HepG2 (cell line): Measurements from ENCODE around the gene ANKS1B. TPM values are rescaled to one million over a fixed set of nuclear protein-coding genes. Genes with fewer than 3 reads are reported as not detected.

ENCODE experiments used
- ATAC-seq: fragments of 200-7000 bp; cut with Tn5 transposase; 3 replicates; pipeline ENCODE4 v1.9.1; 2020; ENCODE audit warnings: mild to moderate bottlenecking, moderate library complexity
- BruUV-seq: library from RNA; stranded (reverse); fragments of 400-500 nt; replicated peaks from 2 replicates; lab custom pipeline; 2021; lab: Mats Ljungman, UMichigan
- CTCF ChIA-PET: fragments of 300-600 bp; formaldehyde crosslinking; extraction: SDS; loops from one replicate; lab custom pipeline; 2021; ENCODE audit warnings: low total read pairs, inconsistent platforms, low intra/inter-chr PET ratio; lab: Yijun Ruan, JAX
- POLR2A ChIA-PET: fragments of 350-600 bp; sonication (Branson Sonifier 250); formaldehyde crosslinking; loops from one replicate; lab custom pipeline; 2020; ENCODE audit warnings: antibody characterized with exemption, inconsistent platforms; lab: Yijun Ruan, JAX
- DNase-seq: peaks from one replicate; pipeline ENCODE4 v3.0.0-alpha.2; 2015; ENCODE audit warnings: low spot score
- FAIRE-seq: peaks from 3 replicates; lab custom pipeline; 2011; peaks lifted over from hg19 to GRCh38; lab: Jason Lieb, UNC
- H2AFZ ChIP-seq: one replicate; pipeline ENCODE4 v1.6.1; 2011; ENCODE audit warnings: low read length, inconsistent platforms
- H3K27ac ChIP-seq: fragments of 300-600 bp; 3 replicates; pipeline ENCODE4 v1.8.0; 2011; ENCODE audit warnings: mixed run types, mild to moderate bottlenecking, mixed read lengths, low read length, inconsistent platforms; ENCODE audit not compliant: insufficient read depth; ENCODE audit errors: extremely low read length
- H3K27me3 ChIP-seq, 2 experiments: fragments of 200-600 bp in 1 of 2; 2 replicates in 1 of 2; 3 replicates in 1 of 2; pipeline versions ENCODE4 v1.6.0 to v1.8.0; 2011; ENCODE audit warnings: low read length in 2 of 2, mild to moderate bottlenecking in 2 of 2, moderate library complexity in 2 of 2, inconsistent platforms in 1 of 2; ENCODE audit not compliant: insufficient read depth in 2 of 2, control insufficient read depth in 1 of 2
- H3K36me3 ChIP-seq, 2 experiments: fragments of 200-600 bp in 1 of 2; replicated peaks in 1 of 2; 2 replicates in 1 of 2; 3 replicates in 1 of 2; pipeline versions ENCODE4 v1.5.1 to v1.8.0; 2011; ENCODE audit warnings: low read length in 2 of 2, inconsistent platforms in 1 of 2; ENCODE audit not compliant: insufficient read depth in 2 of 2, control insufficient read depth in 1 of 2
- H3K4me1 ChIP-seq: 2 replicates; pipeline ENCODE4 v1.5.1; 2012; ENCODE audit warnings: low read length, inconsistent platforms; ENCODE audit not compliant: insufficient read depth
- H3K4me2 ChIP-seq: 2 replicates; pipeline ENCODE4 v1.6.0; 2011; ENCODE audit warnings: low read depth, low read length, inconsistent platforms
- H3K4me3 ChIP-seq, 3 experiments: fragments of 200-600 bp in 1 of 3; sonication (generic), shearing (Covaris generic) in 1 of 3; replicated peaks in 1 of 3; 2 replicates each; pipeline ENCODE4 v1.5.1; 2011 to 2016; ENCODE audit warnings: low read length in 3 of 3, inconsistent platforms in 2 of 3, low read depth in 2 of 3, mild to moderate bottlenecking in 2 of 3, control low read depth in 1 of 3, mixed read lengths in 1 of 3; ENCODE audit not compliant: insufficient read depth in 1 of 3
- H3K79me2 ChIP-seq: one replicate; pipeline ENCODE4 v1.6.1; 2011; ENCODE audit warnings: low read length, inconsistent platforms; ENCODE audit not compliant: insufficient read depth
- H3K9ac ChIP-seq: 2 replicates; pipeline ENCODE4 v1.6.0; 2011; ENCODE audit warnings: mild to moderate bottlenecking, low read depth, low read length, inconsistent platforms; ENCODE audit not compliant: insufficient read depth
- H3K9me3 ChIP-seq: 2 replicates; pipeline ENCODE4 v1.5.1; 2012; ENCODE audit warnings: mild to moderate bottlenecking, low read length
- H4K20me1 ChIP-seq: 2 replicates; pipeline ENCODE4 v1.6.0; 2011; ENCODE audit warnings: inconsistent platforms, mild to moderate bottlenecking, low read length, moderate library complexity; ENCODE audit not compliant: insufficient read depth
- GATA4 ChIP-seq: sonication (generic); IDR thresholded peaks from 2 replicates; pipeline ENCODE4 v1.6.1; 2016; ENCODE audit warnings: antibody characterized with exemption, low read depth, borderline replicate concordance
- NFYB ChIP-seq: sonication (generic); formaldehyde crosslinking; IDR thresholded peaks from 2 replicates; pipeline ENCODE4 v1.4.0; 2020; ENCODE audit warnings: missing genetic modification reagents
- PAWR ChIP-seq: sonication (generic); formaldehyde crosslinking; IDR thresholded peaks from 2 replicates; pipeline ENCODE4 v1.4.0; 2020; ENCODE audit warnings: missing genetic modification reagents, mild to moderate bottlenecking, borderline replicate concordance
- PHF21A ChIP-seq: sonication (generic); formaldehyde crosslinking; IDR thresholded peaks from 2 replicates; pipeline ENCODE4 v1.5.0; 2020; ENCODE audit warnings: mild to moderate bottlenecking, missing genetic modification reagents
- RXRB ChIP-seq: IDR thresholded peaks from 2 replicates; pipeline ENCODE4 v1.6.1; 2016; ENCODE audit warnings: borderline replicate concordance, missing genetic modification reagents, missing compliant biosample characterization
- SETDB1 ChIP-seq: sonication (generic); formaldehyde crosslinking; IDR thresholded peaks from 2 replicates; pipeline ENCODE4 v1.5.1; 2020; ENCODE audit warnings: missing genetic modification reagents, mild to moderate bottlenecking, borderline replicate concordance
- UBTF ChIP-seq: sonication (generic); formaldehyde crosslinking; IDR thresholded peaks from 2 replicates; pipeline ENCODE4 v1.4.0; 2020; ENCODE audit warnings: mild to moderate bottlenecking, missing genetic modification reagents
- ZNF329 ChIP-seq: sonication (generic); formaldehyde crosslinking; IDR thresholded peaks from 2 replicates; pipeline ENCODE4 v1.9.0; 2021; ENCODE audit warnings: low read depth, mild to moderate bottlenecking, missing genetic modification reagents
- ZNF546 ChIP-seq: sonication (generic); formaldehyde crosslinking; conservative IDR thresholded peaks from 2 replicates; pipeline ENCODE4 v1.8.1; 2023; ENCODE audit warnings: mild to moderate bottlenecking, missing genetic modification reagents
- ZNF7 ChIP-seq: IDR thresholded peaks from 2 replicates; pipeline ENCODE4 v1.6.1; 2016; ENCODE audit warnings: missing biosample characterization, missing genetic modification reagents
- ZNF768 ChIP-seq: sonication (generic); formaldehyde crosslinking; IDR thresholded peaks from 2 replicates; pipeline ENCODE4 v1.4.0; 2020; ENCODE audit warnings: missing genetic modification reagents
- WGBS: methylation state at CpG from one replicate; pipeline ENCODE4 v1.1.6; 2017; ENCODE audit warnings: low lambda C conversion rate; 5-methylcytosine and 5-hydroxymethylcytosine counted together
- in situ Hi-C: cut with HindIII; loops from 2 replicates; pipeline ENCODE4 v1.10.0; 2017; ENCODE audit warnings: low pct_unique_long_range_greater_than_20kb; ENCODE audit not compliant: extremely low pct_ligation_motif_present
- intact Hi-C: fragments of 100-400 bp; cut with micrococcal nuclease; formaldehyde crosslinking; loops from one replicate; pipeline ENCODE4 v1.10.0; 2022; ENCODE audit not compliant: unreplicated experiment
- polyA plus RNA-seq, 8 experiments: library from polyadenylated mRNA; depleted of rRNA in 3 of 8; stranded (reverse) in 7 of 8; unstranded in 1 of 8; fragments of >200 nt; fragmentation: Illumina TruSeq in 4 of 8; extraction: Trizol in 4 of 8; gene quantifications; 2 replicates each; pipeline versions ENCODE4 v1.2.1 to v1.2.3, GENCODE V29; 2011 to 2016; ENCODE audit warnings: low read depth in 4 of 8, missing spikeins in 1 of 8, mixed read lengths in 1 of 8; ENCODE audit not compliant: insufficient read depth in 1 of 8
- total RNA-seq, 5 experiments: library from RNA; depleted of rRNA; stranded (reverse); fragments of >200 nt; fragmentation: Illumina TruSeq; extraction: Trizol; gene quantifications; 2 replicates each; pipeline ENCODE4 v1.2.3, GENCODE V29; 2016; ENCODE audit warnings: low read depth in 1 of 5

The ANKS1B gene
- total and polyA plus RNA-seq, 2 of the 13 experiments (the other 11 are each of a cell fraction or from before 2014, with no cell fraction given) = 0.15 TPM; not detected in 1

GRCh38 chr12:99523853-99524252 lies 460.9 kb downstream of the ANKS1B start:
- CTCF ChIA-PET = no interaction called here
- no peaks in the 10 kb centered on the region for H3K9me3 ChIP-seq
- ATAC-seq (no peak), DNase-seq (no peak), FAIRE-seq (no peak)
- H3K4me1 ChIP-seq = no peaks in the 10 kb centered on the region
- H3K36me3 ChIP-seq = no peaks in the 10 kb centered on the region
- no TSS peak for BruUV-seq
- POLR2A ChIA-PET = no interaction called here
- TF ChIP-seq ZNF329 (CRISPR knock-in tag) (no peak), ZNF768 (CRISPR knock-in tag) (no peak), UBTF (CRISPR knock-in tag) (no peak), ZNF7 (CRISPR knock-in tag) (no peak), NFYB (no peak), GATA4 (no peak), PAWR (no peak), SETDB1 (CRISPR knock-in tag) (no peak), ZNF546 (no peak), PHF21A (CRISPR knock-in tag) (no peak), RXRB (no peak)
- in situ Hi-C loops = no loop called here
- H3K27ac ChIP-seq = no peak overlapping the region
- H3K27me3 ChIP-seq = no peaks in the 10 kb centered on the region
- H3K4me3 ChIP-seq = no peak overlapping the region
- intact Hi-C loops = no loop called here
- no peak overlapping the region for H2AFZ ChIP-seq
- no peaks in the 10 kb centered on the region for H4K20me1 ChIP-seq
- no peak overlapping the region for H3K4me2 ChIP-seq
- H3K79me2 ChIP-seq = no peaks in the 10 kb centered on the region
- 0% methylated on average over 2 of the region's 2 CpGs for WGBS
- no peak overlapping the region for H3K9ac ChIP-seq
